ENCODE measurements around the gene CHST11. TPM values are rescaled to one million over a fixed set of nuclear protein-coding genes. Genes with fewer than 3 reads are reported as not detected.
A peak's percentile ranks its signal among the peaks of the same experiment; 100 is the strongest.

CHST11 gene
- total and polyA plus RNA-seq, 9 of the 15 experiments (the other 6 are each of a cell fraction or from before 2014, with no cell fraction given) = 2.3 to 38.7 (median 15.0) TPM

GRCh38 chr12:104466709-104467345 lies 10.1 kb downstream of the CHST11 start (continued):
- no peak for TF ChIP-seq POLR2A (conservative IDR thresholded peaks at IDR 0.05)
- TF ChIP-seq ETV6 (IDR thresholded peaks at IDR 0.05; ENCODE audit: borderline replicate concordance in 1 of 2, low read depth in 2 of 2, low read length in 1 of 2) = no peak
- no peak for TF ChIP-seq ETV6 (CRISPR knock-in tag; IDR thresholded peaks at IDR 0.05; ENCODE audit: borderline replicate concordance)
- TF ChIP-seq POLR2H (tag; IDR thresholded peaks at IDR 0.05; ENCODE audit: low read depth) = no peak
- no peak for TF ChIP-seq CBX5 (IDR thresholded peaks at IDR 0.05; ENCODE audit: borderline replicate concordance, low read depth)
- TF ChIP-seq, protein P1, sequence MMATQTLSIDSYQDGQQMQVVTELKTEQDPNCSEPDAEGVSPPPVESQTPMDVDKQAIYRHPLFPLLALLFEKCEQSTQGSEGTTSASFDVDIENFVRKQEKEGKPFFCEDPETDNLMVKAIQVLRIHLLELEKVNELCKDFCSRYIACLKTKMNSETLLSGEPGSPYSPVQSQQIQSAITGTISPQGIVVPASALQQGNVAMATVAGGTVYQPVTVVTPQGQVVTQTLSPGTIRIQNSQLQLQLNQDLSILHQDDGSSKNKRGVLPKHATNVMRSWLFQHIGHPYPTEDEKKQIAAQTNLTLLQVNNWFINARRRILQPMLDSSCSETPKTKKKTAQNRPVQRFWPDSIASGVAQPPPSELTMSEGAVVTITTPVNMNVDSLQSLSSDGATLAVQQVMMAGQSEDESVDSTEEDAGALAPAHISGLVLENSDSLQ (IDR thresholded peaks at IDR 0.05) = peak; percentile 36; the same call in 1 of the 2 replicates
- TF ChIP-seq KLF1 (tag; IDR thresholded peaks at IDR 0.05) = no peak
- peak; percentile 80 for TF ChIP-seq ESRRA (IDR thresholded peaks at IDR 0.05; ENCODE audit: borderline replicate concordance, low read depth)
- TF ChIP-seq KDM1A (IDR thresholded peaks at IDR 0.05) = 0 out of 4 replicates have a peak, but pooled peaks of 1 of the 2 experiments have one; percentile 7
- peak; percentile 62 for TF ChIP-seq ZNF316 (IDR thresholded peaks at IDR 0.05)
- peak; percentile 44 for TF ChIP-seq CBFA2T2 (conservative IDR thresholded peaks at IDR 0.05)
- no peak for TF ChIP-seq MYBL2 (IDR thresholded peaks at IDR 0.05; ENCODE audit: low read depth)
- no peak for TF ChIP-seq MYBL2 (CRISPR knock-in tag; IDR thresholded peaks at IDR 0.05; ENCODE audit: borderline replicate concordance)
- no peak for TF ChIP-seq ILF3 (IDR thresholded peaks at IDR 0.05; ENCODE audit: borderline replicate concordance)
- TF ChIP-seq, protein P2, sequence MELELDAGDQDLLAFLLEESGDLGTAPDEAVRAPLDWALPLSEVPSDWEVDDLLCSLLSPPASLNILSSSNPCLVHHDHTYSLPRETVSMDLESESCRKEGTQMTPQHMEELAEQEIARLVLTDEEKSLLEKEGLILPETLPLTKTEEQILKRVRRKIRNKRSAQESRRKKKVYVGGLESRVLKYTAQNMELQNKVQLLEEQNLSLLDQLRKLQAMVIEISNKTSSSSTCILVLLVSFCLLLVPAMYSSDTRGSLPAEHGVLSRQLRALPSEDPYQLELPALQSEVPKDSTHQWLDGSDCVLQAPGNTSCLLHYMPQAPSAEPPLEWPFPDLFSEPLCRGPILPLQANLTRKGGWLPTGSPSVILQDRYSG (tag; conservative IDR thresholded peaks at IDR 0.05; ENCODE audit: low read depth) = no peak
